B cell (primary cell): ENCODE results near the gene DYRK3. TPM values are rescaled to one million over a fixed set of nuclear protein-coding genes. Genes with fewer than 3 reads are reported as not detected.
A peak's percentile ranks its signal among the peaks of the same experiment; 100 is the strongest.

Experiments
- ATAC-seq: fragments of 200-7000 bp; cut with Tn5 transposase; one replicate; pipeline ENCODE4 v1.10.0; 2021; ENCODE audit warnings: low read depth, mild to moderate bottlenecking, moderate number of reproducible peaks, moderate library complexity
- CTCF ChIA-PET: fragments of 350-600 bp; sonication (Branson Sonifier 250); formaldehyde crosslinking; loops from one replicate; lab custom pipeline; 2021; ENCODE audit warnings: antibody characterized with exemption, inconsistent platforms; lab: Charles Lee
- POLR2A ChIA-PET: fragments of 350-600 bp; sonication (Branson Sonifier 250); formaldehyde crosslinking; loops from one replicate; lab custom pipeline; 2021; ENCODE audit warnings: antibody characterized with exemption; lab: Charles Lee
- DNase-seq: peaks from one replicate; pipeline ENCODE4 v3.0.0; 2013
- H2AFZ ChIP-seq: 2 replicates; pipeline ENCODE4 v1.6.1; 2012; ENCODE audit warnings: mild to moderate bottlenecking, low read depth, low read length; ENCODE audit not compliant: insufficient read depth, poor library complexity, severe bottlenecking
- H3K27ac ChIP-seq, 2 donors: 1 replicate in 1 of 2; 2 replicates in 1 of 2; pipeline ENCODE4 v1.5.1; 2012 to 2013; ENCODE audit warnings: low read length in 2 of 2, mild to moderate bottlenecking in 2 of 2, moderate library complexity in 1 of 2
- H3K27me3 ChIP-seq, 4 experiments: fragments of 200-600 bp in 1 of 4; sonication (generic) in 1 of 4; replicated peaks in 1 of 4; 1 replicate in 2 of 4; 2 replicates in 2 of 4; pipeline versions ENCODE4 v1.6.1 to v1.7.0; 2013 to 2016; ENCODE audit warnings: low read length in 3 of 4, mild to moderate bottlenecking in 2 of 4, mixed read lengths in 1 of 4, moderate library complexity in 1 of 4; ENCODE audit not compliant: insufficient read depth in 4 of 4, control insufficient read depth in 3 of 4; ENCODE audit errors: control extremely low read depth in 1 of 4
- H3K36me3 ChIP-seq, 2 experiments: replicated peaks in 1 of 2; 1 replicate in 1 of 2; 2 replicates in 1 of 2; pipeline versions ENCODE4 v1.6.1 to v1.7.1; 2013; ENCODE audit warnings: low read length in 1 of 2; ENCODE audit not compliant: insufficient read depth in 2 of 2, control insufficient read depth in 1 of 2; ENCODE audit errors: control extremely low read depth in 1 of 2, extremely low read depth in 1 of 2
- H3K4me1 ChIP-seq, 2 donors: fragments of 200-600 bp in 1 of 2; sonication (generic) in 1 of 2; 1 replicate in 1 of 2; 2 replicates in 1 of 2; pipeline versions ENCODE4 v1.5.1 to v1.6.1; 2013 to 2017; ENCODE audit warnings: low read length in 2 of 2; ENCODE audit not compliant: control insufficient read depth in 2 of 2, insufficient read depth in 2 of 2
- H3K4me2 ChIP-seq: replicated peaks from 2 replicates; pipeline ENCODE3; 2012; ENCODE audit warnings: mild to moderate bottlenecking, low read depth, low read length; ENCODE audit not compliant: poor library complexity, severe bottlenecking
- H3K4me3 ChIP-seq, 5 experiments: fragments of 200-600 bp in 1 of 5; sonication (generic) in 1 of 5; 1 replicate in 3 of 5; 2 replicates in 2 of 5; pipeline versions ENCODE4 v1.5.1 to v1.7.0; 2011 to 2016; ENCODE audit warnings: low read length in 4 of 5, mild to moderate bottlenecking in 4 of 5, low read depth in 2 of 5, control low read depth in 1 of 5, moderate library complexity in 1 of 5; ENCODE audit not compliant: insufficient read depth in 1 of 5; ENCODE audit errors: control extremely low read depth in 1 of 5, extremely low read depth in 1 of 5
- H3K79me2 ChIP-seq: fragments of 200-600 bp; sonication (generic); one replicate; pipeline ENCODE4 v1.6.0; 2016; ENCODE audit warnings: low read length; ENCODE audit not compliant: control insufficient read depth, insufficient read depth
- H3K9ac ChIP-seq: fragments of 200-600 bp; sonication (generic); 2 replicates; pipeline ENCODE4 v1.6.1; 2017; ENCODE audit warnings: mild to moderate bottlenecking, low read length, moderate library complexity
- H3K9me3 ChIP-seq, 3 donors: one replicate each; pipeline versions ENCODE4 v1.6.1 to v1.7.1; 2013; ENCODE audit warnings: low read length in 2 of 3; ENCODE audit not compliant: control insufficient read depth in 2 of 3, insufficient read depth in 1 of 3; ENCODE audit errors: control extremely low read depth in 1 of 3
- H4K20me1 ChIP-seq: 2 replicates; pipeline ENCODE4 v1.6.0; 2012; ENCODE audit warnings: mild to moderate bottlenecking, low read length; ENCODE audit not compliant: insufficient read depth, control insufficient read depth, poor library complexity, severe bottlenecking
- H3K27ac Mint-ChIP-seq: one replicate; pipeline ENCODE4 v1.8.0; 2021; ENCODE audit warnings: mixed read lengths
- H3K27me3 Mint-ChIP-seq: one replicate; pipeline ENCODE4 v1.8.0; 2021; ENCODE audit warnings: mixed read lengths
- H3K4me1 Mint-ChIP-seq: one replicate; pipeline ENCODE4 v1.8.0; 2021; ENCODE audit warnings: mixed read lengths
- H3K4me3 Mint-ChIP-seq: one replicate; pipeline ENCODE4 v1.8.0; 2021; ENCODE audit warnings: mixed read lengths
- H3K9me3 Mint-ChIP-seq: one replicate; pipeline ENCODE4 v1.8.0; 2022; ENCODE audit warnings: mixed read lengths; ENCODE audit not compliant: insufficient read depth
- EZH2 ChIP-seq: IDR thresholded peaks from 2 replicates; pipeline ENCODE4 v1.6.1; 2012; ENCODE audit warnings: borderline replicate concordance, low read depth, mild to moderate bottlenecking, moderate library complexity, low read length; ENCODE audit not compliant: insufficient read depth, poor library complexity, severe bottlenecking
- WGBS: methylation state at CpG from one replicate; pipeline ENCODE4 v1.1.5; 2013; ENCODE audit warnings: missing lambda C conversion rate; ENCODE audit not compliant: insufficient coverage; 5-methylcytosine and 5-hydroxymethylcytosine counted together
- intact Hi-C: fragments of 100-400 bp; cut with micrococcal nuclease; formaldehyde crosslinking; loops from one replicate; pipeline ENCODE4 v1.10.0; 2022
- polyA plus RNA-seq: library from polyadenylated mRNA; depleted of rRNA; stranded (reverse); fragments of >200 nt; gene quantifications from 2 replicates; pipeline ENCODE4 v1.2.3, GENCODE V29; 2012
- total RNA-seq, 2 donors: library from RNA; stranded (reverse); fragments of 120-200 nt in 1 of 2; gene quantifications; 1 replicate in 1 of 2; 2 replicates in 1 of 2; pipeline versions ENCODE4 v1.2.3 to v1.2.4, GENCODE V29; 2013 to 2022
- TF ChIP-seq, protein P1 (sequence below): fragments of 200-600 bp; IDR thresholded peaks from one replicate; pipeline ENCODE4 v1.8.0; 2022; ENCODE audit warnings: antibody characterized with exemption, mild to moderate bottlenecking

The DYRK3 gene
- total and polyA plus RNA-seq, 2 donors (not counting 1 experiment from before 2014, with no cell fraction given): 0.30 TPM; not detected in 1

DNA sequence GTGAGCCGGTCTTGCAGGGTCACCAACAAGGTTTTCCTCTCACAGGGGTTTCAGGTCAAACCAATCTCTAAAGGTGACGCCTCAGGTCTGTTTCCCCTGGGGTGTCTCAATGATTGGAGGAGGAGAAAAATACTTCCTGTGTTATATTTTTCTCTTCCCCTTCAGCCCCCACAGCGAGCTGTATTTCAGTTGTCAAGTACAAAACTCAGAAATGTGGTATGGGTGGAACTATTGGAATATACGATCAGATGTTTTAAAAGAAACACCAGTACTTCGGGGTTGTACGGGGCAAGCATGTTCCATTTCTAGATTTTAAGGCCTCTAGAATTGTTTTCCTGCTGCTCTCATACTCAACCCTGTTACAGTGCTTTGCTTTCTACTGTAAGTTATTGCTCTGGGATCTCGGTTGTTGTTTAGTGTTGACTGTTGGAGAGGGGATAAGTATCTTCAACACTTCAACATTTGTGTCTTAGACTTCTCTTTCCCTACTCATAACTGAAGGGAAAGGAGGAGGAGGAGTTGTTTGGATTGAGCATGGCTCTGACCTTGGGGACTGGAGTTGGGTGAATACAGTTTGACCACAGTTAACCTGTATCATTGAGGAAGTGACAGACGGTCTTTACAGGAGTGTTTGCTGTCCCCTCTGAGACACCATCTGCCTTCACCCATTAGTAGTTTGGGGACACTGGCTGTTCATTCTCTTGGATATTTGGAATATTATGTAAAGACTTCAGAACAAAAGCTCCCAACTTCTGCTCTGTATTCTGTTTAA, 51.3 kb downstream of the DYRK3 start:
- peak overlapping the region; percentile 56 for H2AFZ ChIP-seq
- Mint-ChIP-seq H3K27me3 (no peaks in the 10 kb centered on the region), H3K9me3 (no peaks in the 10 kb centered on the region), H3K27ac (peak overlapping the region; percentile 98), H3K4me3 (peak overlapping the region; percentile 100), H3K4me1 (peaks cover 81% of the 10 kb centered on the region)
- peak overlapping the region; percentile 87 for H3K9ac ChIP-seq
- H3K4me3 ChIP-seq: peak overlapping the region; percentile 69 to 91 (median 87)
- whole genome bisulfite sequencing: 0% methylated on average over 1 of the region's 8 CpGs
- peak overlapping the region; percentile 76 to 86 for H3K27ac ChIP-seq
- TF ChIP-seq, protein P1, sequence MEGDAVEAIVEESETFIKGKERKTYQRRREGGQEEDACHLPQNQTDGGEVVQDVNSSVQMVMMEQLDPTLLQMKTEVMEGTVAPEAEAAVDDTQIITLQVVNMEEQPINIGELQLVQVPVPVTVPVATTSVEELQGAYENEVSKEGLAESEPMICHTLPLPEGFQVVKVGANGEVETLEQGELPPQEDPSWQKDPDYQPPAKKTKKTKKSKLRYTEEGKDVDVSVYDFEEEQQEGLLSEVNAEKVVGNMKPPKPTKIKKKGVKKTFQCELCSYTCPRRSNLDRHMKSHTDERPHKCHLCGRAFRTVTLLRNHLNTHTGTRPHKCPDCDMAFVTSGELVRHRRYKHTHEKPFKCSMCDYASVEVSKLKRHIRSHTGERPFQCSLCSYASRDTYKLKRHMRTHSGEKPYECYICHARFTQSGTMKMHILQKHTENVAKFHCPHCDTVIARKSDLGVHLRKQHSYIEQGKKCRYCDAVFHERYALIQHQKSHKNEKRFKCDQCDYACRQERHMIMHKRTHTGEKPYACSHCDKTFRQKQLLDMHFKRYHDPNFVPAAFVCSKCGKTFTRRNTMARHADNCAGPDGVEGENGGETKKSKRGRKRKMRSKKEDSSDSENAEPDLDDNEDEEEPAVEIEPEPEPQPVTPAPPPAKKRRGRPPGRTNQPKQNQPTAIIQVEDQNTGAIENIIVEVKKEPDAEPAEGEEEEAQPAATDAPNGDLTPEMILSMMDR: no peak
- no peak for TF ChIP-seq EZH2
- H4K20me1 ChIP-seq: peaks cover 64% of the 10 kb centered on the region
- peaks cover 38 to 64% of the 10 kb centered on the region in 2 donors for H3K4me1 ChIP-seq
- POLR2A ChIA-PET: interaction anchor here (0.6 kb wide), 1 partner anchor 26 kb away, joined by 4 read pairs; no protein-coding TSS in a partner anchor
- no peaks in the 10 kb centered on the region for H3K36me3 ChIP-seq
- CTCF ChIA-PET: interaction anchor here (1.0 to 3.5 kb wide), 5 partner anchors 19 to 74 kb away, joined by 3 to 19 read pairs (median 3); partner anchors contain the start of gene EIF2D
- DNase-seq (peak; percentile 61), ATAC-seq (peak; percentile 14)
- peaks cover 72% of the 10 kb centered on the region for H3K79me2 ChIP-seq
- peak overlapping the region; percentile 90 for H3K4me2 ChIP-seq
- no peaks in the 10 kb centered on the region for H3K9me3 ChIP-seq
- intact Hi-C loops: loop anchor here (2.0 kb wide), 3 partner anchors 16 to 74 kb away; partner anchors contain the start of gene EIF2D
- H3K27me3 ChIP-seq: no peaks in the 10 kb centered on the region
